CD4-positive, alpha-beta T cell treated with Interleukin-15 for 4 hours (primary cell): ENCODE measurements around the gene ANKRD26.
"Not testable (repeated sequence)": the region's sequence is repeated elsewhere in the genome, so short reads cannot be mapped to it uniquely, and the experiment has no call there.

Experiments used
- DNase-seq: peaks from one replicate; pipeline ENCODE4 v3.0.0-alpha.2; 2020; ENCODE audit warnings: low spot score

Gene ANKRD26

DNA sequence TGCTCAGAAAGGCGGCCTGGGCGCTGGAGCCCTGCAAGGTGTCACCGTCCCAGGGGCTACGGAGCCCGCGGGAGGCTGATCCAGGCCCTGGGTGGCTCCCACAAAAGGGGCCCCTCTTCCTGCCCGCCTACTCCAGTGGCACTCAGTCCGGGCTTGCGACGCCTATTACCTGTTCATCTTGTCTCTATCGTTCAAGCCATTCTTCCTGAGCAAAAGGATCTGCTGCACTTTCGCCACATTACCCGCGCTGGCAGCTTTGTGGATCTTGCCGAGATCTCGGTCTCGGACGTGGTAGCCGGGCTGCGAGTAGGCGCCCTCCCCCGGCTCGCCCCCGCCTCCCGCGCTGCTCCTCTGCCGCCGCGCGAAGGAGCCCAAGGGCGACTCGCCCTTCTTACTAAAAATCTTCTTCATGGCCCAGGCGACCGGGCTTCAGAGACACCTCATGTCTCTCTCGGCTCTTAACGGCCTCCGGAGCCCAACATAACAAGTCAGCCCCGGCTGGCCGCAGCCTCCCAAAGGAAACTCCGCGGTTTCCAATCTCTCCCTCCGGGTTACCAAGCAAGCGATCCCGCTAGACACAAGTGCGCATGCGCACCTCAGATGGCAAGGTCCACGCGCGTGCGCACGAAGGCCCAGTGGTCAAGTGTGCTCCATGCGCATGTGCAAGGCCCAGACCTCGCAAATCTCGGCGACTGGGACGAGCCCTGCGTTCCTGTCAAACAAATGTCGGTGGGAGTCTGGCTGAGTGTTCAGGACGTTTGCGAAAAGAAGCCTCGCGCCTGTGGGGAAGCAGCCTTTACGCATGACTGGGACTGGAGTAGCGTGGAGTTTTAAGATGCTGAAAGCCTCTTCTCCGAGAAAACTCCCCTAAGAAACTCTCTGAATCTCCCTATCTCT lies at the start of gene ANKRD26:
Gene ANKRD26, minus strand, starts transcription at position 579 of the 897 bp plus-strand sequence. Its CDS starts 168 bp downstream, at position 411.
- DNase-seq, result peak; percentile 96

DNA sequence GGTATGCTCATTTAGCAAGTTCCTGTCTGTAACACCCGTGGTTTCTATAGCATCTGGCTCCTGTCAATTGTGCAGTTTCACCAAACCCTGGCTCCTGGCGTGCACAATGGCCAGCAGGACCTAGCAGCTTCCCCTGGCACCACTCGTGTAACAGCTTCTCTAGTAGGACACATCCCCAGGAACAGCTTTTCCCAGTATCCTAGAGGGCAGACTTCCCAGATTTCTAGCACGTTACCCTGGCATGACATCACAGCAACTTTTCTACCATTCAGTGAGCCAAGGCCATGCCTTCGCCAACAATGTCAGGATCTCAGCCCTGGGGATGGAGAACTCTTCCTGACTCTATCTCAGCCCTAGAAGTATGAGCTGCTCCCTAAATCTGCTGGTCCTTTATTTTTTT lies 47.4 kb upstream of the ANKRD26 start:
- no peak for DNase-seq

DNA sequence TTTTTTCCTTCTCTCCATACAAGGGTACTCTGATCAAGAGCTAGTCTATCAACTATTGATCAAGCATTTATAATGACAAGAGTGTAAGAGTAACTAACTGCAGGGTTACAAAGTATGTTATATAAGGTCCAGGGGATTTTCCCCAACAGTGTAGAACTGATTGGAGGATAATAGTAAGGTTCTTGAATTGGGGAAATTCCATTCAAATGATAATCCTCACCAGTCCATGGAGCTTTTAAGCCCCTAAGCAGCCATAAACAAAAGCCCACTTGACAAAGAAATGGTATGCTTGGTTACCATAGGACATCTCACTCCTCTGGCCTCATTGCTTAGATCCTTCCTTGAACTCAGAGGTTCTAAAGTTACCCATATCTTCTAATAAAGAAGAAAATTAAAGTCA lies 45.6 kb upstream of the ANKRD26 start:
- DNase-seq, result no peak

DNA sequence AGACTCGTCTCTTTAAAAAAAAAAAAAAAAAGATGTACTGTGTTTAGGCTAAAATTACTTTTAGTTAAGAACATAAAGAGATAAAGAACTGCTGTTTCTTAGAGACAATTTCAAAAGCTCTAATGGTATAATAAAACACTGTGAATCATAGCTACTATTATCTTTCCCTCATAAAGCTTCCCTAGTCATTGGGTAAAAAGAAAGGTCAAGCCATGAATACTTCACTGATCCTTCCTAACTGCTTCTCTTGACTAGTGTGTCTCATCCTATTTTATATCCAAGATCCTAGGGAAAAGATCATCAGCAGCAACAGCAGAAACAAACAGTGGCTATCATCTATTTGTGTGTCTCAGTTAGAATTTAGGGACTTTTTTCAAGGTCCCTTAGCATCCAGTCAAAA lies 43.4 kb upstream of the ANKRD26 start:
- DNase-seq, result no peak

DNA sequence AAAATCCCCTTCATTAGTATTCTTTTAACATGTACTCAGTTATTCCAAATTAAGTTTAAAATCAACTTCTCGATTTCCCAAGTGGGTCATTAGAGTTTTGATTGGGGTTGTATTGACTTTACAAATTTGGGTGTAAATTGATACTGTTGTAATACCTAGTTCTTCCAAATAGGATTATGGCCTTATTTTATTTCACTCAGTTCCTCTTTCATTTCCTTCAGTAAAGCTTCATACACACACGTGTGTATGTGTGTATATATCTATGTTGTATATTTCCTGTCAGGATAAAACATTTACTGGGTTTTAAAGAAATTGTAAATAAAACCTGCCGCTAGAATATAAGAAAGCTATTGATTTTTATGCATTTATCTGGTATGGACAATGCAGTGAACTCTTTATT lies 38.0 kb upstream of the ANKRD26 start:
- DNase-seq, result no peak

DNA sequence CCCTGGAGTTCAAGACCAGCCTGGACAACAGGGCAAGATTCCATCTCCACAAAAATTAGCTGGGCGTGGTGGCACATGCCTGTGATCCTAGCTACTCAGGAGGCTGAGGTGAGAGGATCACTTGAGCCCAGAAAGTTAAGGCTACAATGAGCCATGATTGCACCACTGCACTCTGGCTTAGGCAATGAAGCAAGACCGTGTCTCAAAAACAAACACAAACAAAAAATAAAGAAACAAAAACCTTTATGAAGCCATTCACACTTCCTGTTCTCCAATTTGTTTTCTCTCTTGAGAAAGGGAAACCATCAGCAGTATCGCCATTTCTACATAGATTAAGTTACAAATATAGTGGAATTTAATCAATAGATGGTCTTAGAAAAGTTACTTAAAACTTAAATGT lies 34.1 kb upstream of the ANKRD26 start:
- DNase-seq, result no peak

DNA sequence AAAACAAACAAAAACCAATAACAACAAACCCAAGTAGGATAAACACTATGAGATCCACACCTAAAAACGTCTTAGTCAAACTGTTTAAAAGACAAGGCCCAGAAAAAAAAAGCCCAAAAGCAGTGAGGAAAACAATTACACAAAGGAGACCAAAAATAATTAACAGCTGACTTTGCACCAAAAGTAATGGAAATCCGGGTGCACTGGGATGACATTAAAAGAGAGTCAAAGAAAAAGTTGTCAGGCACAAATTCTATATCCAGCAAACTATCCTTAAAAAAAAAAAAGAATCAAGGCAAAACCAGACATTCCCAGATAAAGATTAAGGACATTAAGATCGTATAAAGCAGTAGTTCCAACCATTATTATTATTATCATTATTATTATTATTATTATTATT lies 7.9 kb upstream of the ANKRD26 start:
- no peak for DNase-seq

DNA sequence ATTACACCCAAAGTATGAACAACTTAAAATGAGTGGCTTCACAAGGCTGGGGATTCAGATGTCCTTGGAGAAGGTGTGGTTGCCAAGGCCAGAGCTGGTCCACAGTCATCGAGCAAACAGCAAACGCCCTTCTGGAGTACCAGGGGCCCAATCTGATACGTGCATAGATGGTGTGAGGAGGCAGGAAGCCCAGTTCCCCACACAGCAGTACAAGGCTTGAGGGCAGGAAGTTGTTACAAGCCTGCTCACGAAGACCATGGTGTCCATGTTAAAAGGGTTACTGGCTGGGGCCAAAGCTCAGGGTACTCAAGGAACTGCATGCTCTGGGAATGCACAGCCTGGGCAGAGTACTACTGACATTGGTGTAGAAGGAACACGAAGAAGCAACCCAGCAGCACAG lies 4.6 kb upstream of the ANKRD26 start:
- DNase-seq, result peak; percentile 6

DNA sequence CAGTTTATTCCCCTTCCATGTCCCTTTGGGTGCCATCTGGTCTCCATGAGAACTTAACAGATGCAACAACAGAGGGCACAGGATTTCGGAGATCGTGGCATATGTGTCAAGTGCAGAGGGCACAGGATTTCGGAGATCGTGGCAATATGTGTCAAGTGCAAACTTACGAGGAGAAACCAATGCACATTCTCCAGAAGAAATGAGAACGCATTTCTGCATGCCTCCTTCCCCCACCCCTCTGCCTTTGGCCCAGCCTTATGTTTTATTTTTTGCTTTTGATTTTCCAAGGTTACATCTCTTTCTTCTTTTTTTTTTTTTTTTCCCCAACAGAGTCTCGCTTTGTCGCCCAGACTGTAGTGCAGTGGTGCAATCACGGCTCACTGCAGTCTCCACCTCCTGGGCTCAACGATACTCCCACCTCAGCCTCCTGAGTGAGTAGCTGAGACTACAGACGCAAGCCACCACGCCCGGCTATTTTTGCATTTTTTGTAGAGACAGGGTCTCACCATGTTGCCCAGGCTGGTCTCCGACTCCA lies 586 bp upstream of the ANKRD26 start:
- peak; percentile 13 for DNase-seq

DNA sequence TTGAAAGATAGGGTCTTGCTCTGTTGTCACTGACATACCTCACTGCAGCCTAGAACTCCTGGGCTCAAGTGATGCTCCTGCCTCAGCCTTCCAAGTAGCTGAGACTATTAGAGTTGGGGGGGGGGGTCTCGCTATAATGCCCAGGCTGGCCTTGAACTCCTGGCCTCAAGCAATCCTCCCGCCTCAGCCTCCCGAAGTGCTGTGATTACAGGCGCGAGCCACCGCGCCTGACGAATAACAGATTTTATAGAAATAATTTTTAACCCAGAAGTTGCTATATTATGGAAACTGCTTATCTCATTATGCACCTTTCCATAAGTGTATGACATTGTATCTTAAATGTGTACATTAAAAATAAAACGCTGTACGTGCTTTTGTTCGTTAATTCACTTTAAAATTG lies 846 bp downstream of the ANKRD26 start:
- no peak for DNase-seq

DNA sequence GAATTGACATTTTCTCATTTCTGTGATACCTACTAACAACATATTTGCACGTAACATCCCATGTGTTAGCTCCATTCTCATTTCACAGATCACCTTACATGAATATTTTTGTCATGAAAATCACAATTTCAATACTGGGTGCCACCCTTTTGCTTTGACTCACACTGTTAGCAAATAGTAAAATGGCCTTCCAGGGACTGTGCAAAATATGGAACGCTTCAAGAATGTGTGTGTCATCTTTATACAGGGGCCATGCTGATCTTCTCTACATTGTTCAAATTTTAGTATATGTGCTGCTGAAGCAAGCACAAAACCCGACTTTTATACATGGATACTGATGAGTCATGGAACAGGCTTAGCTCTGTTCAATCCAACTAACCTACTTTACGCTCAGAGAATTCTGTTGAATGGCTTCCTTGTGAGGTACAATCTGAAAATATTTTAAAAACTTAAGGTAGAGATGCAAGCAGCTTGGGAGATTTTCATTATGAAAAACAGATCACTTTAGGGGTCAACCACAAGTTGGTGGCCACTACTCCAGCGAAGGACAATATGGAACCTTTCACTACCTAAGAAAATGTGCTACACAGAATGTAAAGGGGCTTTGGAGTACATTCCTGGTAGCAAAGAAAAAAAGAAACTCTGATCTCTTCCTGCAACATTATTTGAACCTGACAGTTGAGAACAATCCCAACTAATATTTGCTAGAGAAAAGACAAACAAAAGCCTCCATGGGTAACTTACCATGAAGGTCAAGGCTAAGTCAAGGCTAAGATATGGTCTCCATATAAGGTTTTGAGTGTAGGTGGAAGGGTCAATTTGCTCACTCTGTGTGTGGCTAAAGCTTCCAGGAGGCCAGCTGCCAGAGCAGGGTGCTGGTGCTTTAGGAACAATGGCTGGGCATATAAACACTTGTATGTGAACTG lies 11.9 kb downstream of the ANKRD26 start:
- DNase-seq, result no peak

DNA sequence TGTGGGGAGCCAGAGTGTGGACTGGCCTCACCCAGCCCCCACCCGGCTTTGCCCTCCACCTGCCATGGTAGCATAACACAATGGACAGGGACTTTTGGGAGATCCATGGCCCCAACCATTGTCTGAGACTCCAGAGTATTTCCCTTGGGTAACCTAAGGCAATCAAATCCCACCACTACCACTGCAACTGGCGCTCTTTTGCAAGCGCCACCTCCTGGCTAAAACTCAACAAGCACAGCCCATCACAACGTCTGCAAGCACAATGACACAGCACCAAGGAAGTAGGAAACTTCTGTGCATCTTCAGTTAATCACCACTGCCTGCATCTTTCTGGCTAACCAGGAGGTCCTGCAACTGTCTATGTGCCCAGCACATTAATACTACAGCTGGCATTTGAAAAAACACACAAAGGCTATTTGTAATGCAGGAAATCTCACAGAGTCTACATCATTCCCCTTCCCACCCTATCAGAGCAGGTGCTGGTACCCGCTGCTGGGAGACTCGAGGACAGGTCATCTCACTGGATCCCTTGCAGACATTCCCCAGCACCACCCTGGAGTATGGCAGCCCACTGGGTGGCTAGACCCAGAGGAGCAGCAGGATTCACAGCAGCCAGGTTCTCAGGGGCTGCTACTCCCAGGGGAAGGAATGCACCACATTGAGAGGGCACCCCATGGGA lies 27.7 kb downstream of the ANKRD26 start:
- no peak for DNase-seq

DNA sequence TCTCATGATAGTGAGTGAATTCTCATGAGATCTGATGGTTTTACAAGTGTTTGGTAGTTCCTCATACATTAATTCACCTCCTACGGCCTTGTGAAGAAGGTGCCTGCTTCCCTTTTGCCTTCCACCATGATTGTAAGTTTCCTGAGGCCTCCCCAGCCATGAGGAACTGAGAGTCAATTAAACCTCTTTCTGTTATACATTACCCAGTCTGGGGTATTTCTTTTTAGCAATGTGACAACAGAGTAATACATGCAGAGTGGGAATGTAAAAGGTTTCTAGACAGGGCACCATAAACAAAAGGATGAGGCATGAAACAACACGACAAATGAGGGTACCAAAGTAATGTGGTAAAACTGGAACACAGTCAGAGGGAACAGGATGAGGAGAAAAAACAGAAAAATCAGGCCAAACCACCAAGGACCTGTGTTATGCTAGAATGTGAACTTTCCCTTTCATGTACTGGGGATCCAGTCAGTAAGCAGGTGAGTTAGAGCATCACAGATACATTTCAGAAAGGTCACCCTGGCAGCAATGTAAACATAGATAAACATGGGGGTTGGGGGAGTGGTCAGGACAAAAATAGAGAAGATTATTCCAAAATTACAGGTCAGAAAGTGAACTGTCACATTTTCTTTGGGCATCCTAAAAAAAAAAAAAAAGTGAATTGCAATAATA lies 31.9 kb downstream of the ANKRD26 start:
- DNase-seq, result no peak

DNA sequence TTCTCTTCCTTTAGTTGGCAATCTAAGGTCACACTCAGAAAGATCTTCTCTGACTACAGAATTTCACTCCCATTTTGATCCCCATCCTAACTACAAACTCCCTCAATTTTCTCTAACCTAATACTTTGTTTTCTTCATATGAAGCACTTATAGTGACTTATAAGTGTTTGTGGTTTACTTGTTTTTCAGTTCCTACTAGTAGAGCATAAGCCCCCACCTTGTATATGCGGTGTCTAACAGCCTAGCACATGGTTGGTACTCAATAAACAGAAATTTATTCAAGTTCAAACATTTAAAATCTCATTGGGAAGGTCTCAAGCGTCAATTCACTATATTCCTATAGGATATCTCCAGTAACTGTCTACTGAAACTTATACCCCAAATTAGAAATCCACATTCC lies 35.2 kb downstream of the ANKRD26 start:
- no peak for DNase-seq

DNA sequence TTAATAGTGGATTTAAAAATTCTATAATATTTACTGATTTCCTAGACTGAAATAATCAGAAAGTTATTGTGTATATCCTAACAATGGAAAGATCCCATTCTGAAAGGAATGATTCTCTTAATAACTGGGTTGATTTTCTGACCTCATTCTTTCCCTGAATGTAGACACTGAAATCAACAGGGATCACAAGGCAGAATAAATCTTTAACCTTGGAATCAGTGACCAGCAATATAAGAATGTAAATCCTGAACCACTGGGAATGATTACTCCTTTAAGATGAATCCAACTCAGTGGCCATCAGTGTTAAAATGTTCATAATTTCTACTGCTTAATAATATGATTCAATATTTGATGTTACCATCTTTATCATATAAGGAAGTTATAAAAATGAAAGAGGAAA lies 47.6 kb downstream of the ANKRD26 start:
- no peak for DNase-seq

DNA sequence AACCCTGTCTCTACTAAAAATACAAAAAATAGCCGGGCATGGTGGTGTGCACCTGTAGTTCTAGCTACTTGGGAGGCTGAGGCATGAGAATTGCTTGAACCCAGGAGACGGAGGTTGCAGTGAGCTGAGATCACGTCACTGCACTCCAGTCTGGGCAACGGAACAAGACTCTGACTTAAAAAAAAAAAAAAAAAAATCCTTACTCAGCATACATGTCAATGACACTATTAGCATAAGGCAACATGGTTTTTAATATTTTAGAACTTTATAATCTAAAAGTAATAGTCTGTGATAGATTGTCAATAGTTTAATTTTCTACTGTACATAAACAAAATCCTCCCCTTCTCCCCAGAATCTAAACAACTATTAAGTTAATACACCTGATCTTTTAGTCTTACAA lies 55.0 kb downstream of the ANKRD26 start:
- DNase-seq, result not testable (repeated sequence)

DNA sequence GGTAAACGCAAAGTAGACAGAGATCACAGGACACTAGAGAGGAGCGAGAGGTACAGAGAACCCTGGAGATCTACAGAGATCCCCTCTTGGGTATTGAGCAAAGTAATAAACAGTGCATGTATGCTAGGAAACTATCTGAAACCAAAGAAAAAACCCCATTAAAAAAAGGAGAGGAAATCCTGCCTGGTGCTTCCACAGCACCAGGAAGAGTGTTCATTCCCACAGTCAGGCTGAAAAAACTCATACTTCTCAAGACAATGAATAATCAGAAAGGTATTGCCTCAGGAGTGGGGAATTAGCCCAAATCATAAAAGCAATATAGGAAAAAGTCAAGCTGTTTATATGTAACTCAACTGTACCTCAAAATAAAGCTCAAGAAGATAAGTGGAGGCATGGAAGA lies 59.1 kb downstream of the ANKRD26 start:
- no peak for DNase-seq

DNA sequence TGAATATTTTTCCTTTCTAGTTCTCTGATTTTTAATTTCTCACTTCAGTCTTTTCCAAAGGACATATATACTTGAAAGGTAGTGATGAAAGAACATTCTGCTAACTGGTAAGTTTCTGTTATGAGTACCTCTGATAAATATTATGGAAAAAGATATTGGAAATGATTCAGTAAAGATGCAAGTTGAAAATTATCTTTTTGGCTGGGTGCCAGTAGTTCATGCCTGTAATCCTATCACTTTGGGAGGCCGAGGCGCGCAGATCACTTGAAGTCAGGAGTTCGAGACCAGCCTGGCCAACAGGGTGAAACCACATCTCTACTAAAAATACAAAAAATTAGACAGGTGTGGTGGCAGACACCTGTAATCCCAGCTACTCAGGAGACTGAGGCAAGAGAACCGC lies 62.1 kb downstream of the ANKRD26 start:
- no peak for DNase-seq

DNA sequence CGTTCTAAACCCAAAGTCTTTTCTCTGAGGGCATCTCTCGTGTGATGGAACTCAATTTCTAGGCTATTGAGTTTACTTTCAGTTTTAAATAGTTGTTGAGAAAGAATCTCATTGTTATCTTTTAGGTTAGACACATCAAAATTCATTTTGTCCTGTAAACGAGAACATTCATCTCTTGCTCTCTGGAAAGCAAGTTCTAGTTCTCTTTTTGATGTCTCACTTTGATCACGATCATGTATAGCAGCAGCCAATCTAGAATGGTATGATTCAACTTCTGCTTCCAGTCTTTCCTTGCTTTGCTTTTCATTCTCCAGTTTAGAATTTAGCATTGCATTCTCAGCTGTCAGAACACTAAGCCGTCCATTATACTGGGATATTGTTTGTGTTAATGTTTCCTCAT lies 65.1 kb downstream of the ANKRD26 start:
- DNase-seq, result no peak

DNA sequence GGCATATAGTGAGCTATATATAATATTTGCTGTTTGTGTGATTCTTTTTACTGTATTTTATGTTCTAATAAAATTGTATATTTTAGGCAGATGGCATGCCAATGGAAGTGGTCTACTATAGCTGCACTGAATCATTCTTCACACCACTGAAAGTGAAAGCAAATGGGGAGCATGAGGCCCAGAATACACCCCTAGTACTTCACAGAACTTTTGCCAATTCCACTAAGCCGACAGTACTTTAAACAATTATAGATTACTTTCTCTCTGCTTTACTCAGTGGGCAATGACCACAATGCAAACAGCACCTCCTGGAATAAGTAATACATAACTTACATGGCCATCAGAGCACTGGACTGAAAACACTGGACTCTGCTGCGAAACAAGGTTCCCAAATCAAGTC lies 70.2 kb downstream of the ANKRD26 start:
- no peak for DNase-seq

DNA sequence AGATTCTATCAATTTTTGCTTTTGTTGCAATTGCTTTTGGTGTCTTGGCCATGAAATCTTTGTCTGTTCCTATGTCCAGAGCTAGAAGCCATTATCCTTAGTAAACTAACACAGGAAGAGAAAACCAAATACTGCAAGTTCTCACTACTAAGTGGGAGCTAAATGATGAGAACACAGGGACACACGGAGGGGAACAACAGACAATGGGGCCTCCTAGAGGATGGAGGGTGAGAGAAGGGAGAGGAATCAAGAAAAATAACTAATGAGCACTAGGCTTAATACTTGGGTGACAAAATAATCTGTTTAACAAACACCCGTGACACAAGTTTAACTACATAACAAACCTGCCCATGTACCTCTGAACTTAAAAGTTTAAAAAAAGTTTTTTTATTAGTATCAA lies 78.2 kb downstream of the ANKRD26 start:
- no peak for DNase-seq

DNA sequence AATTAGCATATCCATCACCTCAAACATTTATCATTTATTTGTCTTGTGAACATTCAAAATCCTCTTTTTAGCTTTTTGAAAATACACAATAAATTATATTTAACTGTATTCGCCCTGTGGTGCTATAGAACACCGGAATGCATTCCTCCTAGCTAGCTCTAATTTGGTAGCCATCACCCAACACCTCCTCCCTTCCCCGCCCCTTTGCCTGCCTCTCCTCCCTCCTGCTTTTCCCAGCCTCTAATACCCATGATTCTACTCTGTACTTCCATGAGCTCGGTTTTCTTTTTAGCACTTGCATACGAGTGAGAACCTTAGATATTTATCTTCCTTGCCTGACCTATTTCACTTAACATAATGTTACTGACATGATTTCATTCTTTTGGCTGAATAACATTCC lies 80.1 kb downstream of the ANKRD26 start:
- no peak for DNase-seq
